K562 (cell line): ENCODE results near the gene CTSH.

Experiments
- ATF2 ChIP-seq: sonication (generic); formaldehyde crosslinking; IDR thresholded peaks from 2 replicates; pipeline ENCODE4 v1.8.1; 2022; ENCODE audit warnings: missing genetic modification reagents
- CTCF ChIP-seq, 3 experiments: IDR thresholded peaks in 2 of 3; conservative IDR thresholded peaks in 1 of 3; 2 replicates each; pipeline ENCODE4 v1.5.1; 2011 to 2012; ENCODE audit warnings: low read length in 3 of 3, mild to moderate bottlenecking in 3 of 3, control low read depth in 2 of 3, improper control_type of control experiment in 1 of 3, inconsistent platforms in 1 of 3, low read depth in 1 of 3, mixed read lengths in 1 of 3, moderate library complexity in 1 of 3; ENCODE audit not compliant: insufficient read depth in 2 of 3
- E2F8 ChIP-seq: fragments of 450-650 bp; IDR thresholded peaks from 2 replicates; pipeline ENCODE4 v1.7.1; 2018; ENCODE audit warnings: mild to moderate bottlenecking, low read depth; ENCODE audit not compliant: partially characterized antibody
- EZH2 ChIP-seq: IDR thresholded peaks from 2 replicates; pipeline ENCODE4 v1.6.1; 2012; ENCODE audit warnings: low read depth, mild to moderate bottlenecking, inconsistent platforms, low read length, borderline replicate concordance
- GATA2 ChIP-seq: sonication (generic); formaldehyde crosslinking; IDR thresholded peaks from 2 replicates; pipeline ENCODE4 v1.4.0; 2020; ENCODE audit warnings: mild to moderate bottlenecking, missing genetic modification reagents
- HDAC2 ChIP-seq: fragments of 450-650 bp; IDR thresholded peaks from 2 replicates; pipeline ENCODE4 v1.6.1; 2016; ENCODE audit warnings: mild to moderate bottlenecking
- KLF13 ChIP-seq: fragments of 450-650 bp; IDR thresholded peaks from 2 replicates; pipeline ENCODE4 v1.6.1; 2016; ENCODE audit warnings: missing genetic modification characterization, low read depth, mild to moderate bottlenecking, missing compliant biosample characterization, moderate library complexity, borderline replicate concordance
- MYC ChIP-seq, 2 experiments: fragments of 250-450 bp in 1 of 2; sonication (Bioruptor Pico) in 1 of 2; IDR thresholded peaks; 2 replicates each; pipeline versions ENCODE4 v1.5.1 to v1.6.1; 2012 to 2021; ENCODE audit warnings: low read depth in 2 of 2, borderline replicate concordance in 1 of 2, improper control_type of control experiment in 1 of 2, low read length in 1 of 2, mild to moderate bottlenecking in 1 of 2, moderate library complexity in 1 of 2
- STAT6 ChIP-seq: sonication (generic); formaldehyde crosslinking; IDR thresholded peaks from 2 replicates; pipeline ENCODE4 v1.8.1; 2023; ENCODE audit warnings: mild to moderate bottlenecking, missing genetic modification reagents
- UBTF ChIP-seq, 2 experiments: IDR thresholded peaks; 2 replicates each; pipeline ENCODE4 v1.6.1; 2012; ENCODE audit warnings: improper control_type of control experiment in 2 of 2, low read depth in 2 of 2, low read length in 2 of 2, borderline replicate concordance in 1 of 2
- ZBTB43 ChIP-seq: sonication (generic); formaldehyde crosslinking; IDR thresholded peaks from 2 replicates; pipeline ENCODE4 v1.8.0; 2023; ENCODE audit warnings: mild to moderate bottlenecking, missing genetic modification reagents
- ZNF696 ChIP-seq: fragments of 250-450 bp; sonication (Bioruptor Pico); conservative IDR thresholded peaks from 2 replicates; pipeline ENCODE4 v1.4.0; 2020; ENCODE audit warnings: mild to moderate bottlenecking, moderate library complexity

GRCh38 chr15:78872972-78873792 is 71.7 kb downstream of the CTSH start:
- no peak for TF ChIP-seq ZNF696 (CRISPR knock-in tag)
- peak; percentile 59 to 92; a peak in 3 of 4 replicates for TF ChIP-seq UBTF (IDR thresholded peaks at IDR 0.05; ENCODE audit: borderline replicate concordance in 1 of 2, low read depth in 2 of 2, low read length in 2 of 2)
- TF ChIP-seq STAT6: no peak
- peak; percentile 71 for TF ChIP-seq MYC (IDR thresholded peaks at IDR 0.05; ENCODE audit: low read depth, low read length)
- 0 out of 2 replicates have a peak, but pooled peaks have one; percentile 61 for TF ChIP-seq MYC (CRISPR knock-in tag; IDR thresholded peaks at IDR 0.05; ENCODE audit: borderline replicate concordance, low read depth)
- no peak for TF ChIP-seq ZBTB43 (CRISPR knock-in tag)
- TF ChIP-seq E2F8: no peak
- TF ChIP-seq EZH2: no peak
- no peak for TF ChIP-seq GATA2 (CRISPR knock-in tag)
- TF ChIP-seq KLF13 (tag): no peak
- TF ChIP-seq HDAC2: 0 out of 2 replicates have a peak, but pooled peaks have one; percentile 19
- peak; percentile 69 to 79 (median 71) for TF ChIP-seq CTCF (IDR thresholded peaks at IDR 0.05 in 2 of 3, conservative IDR thresholded peaks at IDR 0.05 in 1 of 3; ENCODE audit: insufficient read depth in 2 of 3, low read depth in 1 of 3, low read length in 3 of 3)
- no peak for TF ChIP-seq ATF2 (CRISPR knock-in tag)
